ENCODE results near the gene PRR12. TPM values are rescaled to one million over a fixed set of nuclear protein-coding genes. Genes with fewer than 3 reads are reported as not detected.
"Not testable (repeated sequence)": the region's sequence is repeated elsewhere in the genome, so short reads cannot be mapped to it uniquely, and the experiment has no call there.

The PRR12 gene
- total RNA-seq, 6 donors from 2014 or later = 12.6 to 51.9 (median 33.7) TPM

- DNase-seq (peak in 1 of 2 donors; percentile 43), ATAC-seq (ENCODE audit: low FRiP score in 2 of 2) (peak in 1 of 2 donors; percentile 83)
- Histone ChIP-seq H3K4me1 (peaks cover 5 to 19% (median 17%) of the 10 kb centered on the region in 4 donors), H3K27ac (peak overlapping the region in 1 of 4 donors; percentile 27), H3K36me3 (peaks cover 15 to 69% (median 55%) of the 10 kb centered on the region in 4 donors), H3K4me3 (no peak overlapping the region), H3K9me3 (no peaks in the 10 kb centered on the region), H3K27me3 (no peaks in the 10 kb centered on the region)
- 79% methylated on average over 12 to 19 of the region's 19 CpGs for WGBS, 2 donors
- TF ChIP-seq POLR2AphosphoS5 (IDR thresholded peaks at IDR 0.05) = no peak
- no peak for TF ChIP-seq EP300 (IDR thresholded peaks at IDR 0.05)
- no peak for TF ChIP-seq POLR2A (IDR thresholded peaks at IDR 0.05)
- no peak for TF ChIP-seq CTCF (IDR thresholded peaks at IDR 0.05)
These were observed 23.3 kb downstream of the PRR12 start for GRCh38 chr19:49614096-49614833.

GRCh38 chr19:49615861-49616260 is 24.9 kb downstream of the PRR12 start:
- 94 to 96% methylated on average over 19 to 23 of the region's 23 CpGs for WGBS, 2 donors
- no peak overlapping the region for H3K27ac ChIP-seq
- no peak for TF ChIP-seq CTCF (IDR thresholded peaks at IDR 0.05)
- no peak for TF ChIP-seq POLR2A (IDR thresholded peaks at IDR 0.05)
- TF ChIP-seq EP300 (IDR thresholded peaks at IDR 0.05) = no peak
- no peak for TF ChIP-seq POLR2AphosphoS5 (IDR thresholded peaks at IDR 0.05)
- peaks cover 5 to 19% (median 17%) of the 10 kb centered on the region in 4 donors for H3K4me1 ChIP-seq
- DNase-seq (peak in 1 of 2 donors; percentile 60), ATAC-seq (ENCODE audit: low FRiP score in 2 of 2) (no peak)
- H3K9me3 ChIP-seq = no peaks in the 10 kb centered on the region
- H3K27me3 ChIP-seq = no peaks in the 10 kb centered on the region
- H3K4me3 ChIP-seq = no peak overlapping the region
- H3K36me3 ChIP-seq = peaks cover 19 to 64% (median 52%) of the 10 kb centered on the region in 4 donors

GRCh38 chr19:49616532-49616931 is 25.6 kb downstream of the PRR12 start:
- Histone ChIP-seq H3K9me3 (no peaks in the 10 kb centered on the region), H3K27ac (no peak overlapping the region), H3K4me3 (no peak overlapping the region), H3K4me1 (peaks cover 5 to 19% (median 15%) of the 10 kb centered on the region in 4 donors), H3K36me3 (peaks cover 20 to 64% (median 53%) of the 10 kb centered on the region in 4 donors), H3K27me3 (no peaks in the 10 kb centered on the region)
- 95 to 96% methylated on average over 5 to 7 of the region's 7 CpGs for WGBS, 2 donors
- ATAC-seq (ENCODE audit: low FRiP score in 2 of 2) (no peak), DNase-seq (no peak)
- TF ChIP-seq EP300 (IDR thresholded peaks at IDR 0.05) (no peak), POLR2A (IDR thresholded peaks at IDR 0.05) (no peak), POLR2AphosphoS5 (IDR thresholded peaks at IDR 0.05) (no peak), CTCF (IDR thresholded peaks at IDR 0.05) (no peak)

- Histone ChIP-seq H3K27ac (no peak overlapping the region), H3K36me3 (peaks cover 24 to 69% (median 56%) of the 10 kb centered on the region in 4 donors), H3K4me3 (no peak overlapping the region), H3K27me3 (no peaks in the 10 kb centered on the region), H3K9me3 (no peaks in the 10 kb centered on the region), H3K4me1 (peaks cover 5 to 18% (median 14%) of the 10 kb centered on the region in 4 donors)
- 94% methylated on average over 7 of the region's 7 CpGs for WGBS, 2 donors
- TF ChIP-seq CTCF (IDR thresholded peaks at IDR 0.05) (no peak), EP300 (IDR thresholded peaks at IDR 0.05) (no peak), POLR2AphosphoS5 (IDR thresholded peaks at IDR 0.05) (no peak), POLR2A (IDR thresholded peaks at IDR 0.05) (no peak)
- DNase-seq (no peak), ATAC-seq (ENCODE audit: low FRiP score in 2 of 2) (no peak)
These were observed 26.0 kb downstream of the PRR12 start for GRCh38 chr19:49616945-49617344.

GRCh38 chr19:49617860-49618259 is 26.9 kb downstream of the PRR12 start:
- not testable (repeated sequence) for H3K4me3 ChIP-seq; ATAC-seq (ENCODE audit: low FRiP score in 2 of 2); H3K27ac ChIP-seq; DNase-seq; H3K27me3 ChIP-seq; H3K9me3 ChIP-seq
- 85 to 90% methylated on average over 13 of the region's 13 CpGs for WGBS, 2 donors
- Histone ChIP-seq H3K36me3 (peaks cover 25 to 71% (median 58%) of the 10 kb centered on the region in 4 donors), H3K4me1 (peaks cover 0 to 14% (median 6%) of the 10 kb centered on the region in 4 donors)

Data from upper lobe of left lung (tissue), 6 donors.